Left ventricle myocardium inferior (tissue), 1 donor: ENCODE measurements around the gene GATAD2B. TPM values are rescaled to one million over a fixed set of nuclear protein-coding genes. Genes with fewer than 3 reads are reported as not detected.

Experiments used
- microRNA-seq: library from miRNA; unstranded; fragments of <30 nt; microRNA quantifications from one replicate; pipeline ENCODE4 v1.2.0, GENCODE V29; 2020
- total RNA-seq: library from RNA; stranded (reverse); fragmentation: NEBNext Ultra II Directional; extraction: Animal tissue kit (Norgen Biotek cat#: 25700); gene quantifications from one replicate; pipeline ENCODE4 v1.2.1, GENCODE V29; 2021
- donor health status: DM: no; HTN: yes; CAD: no; lungs with severe emphysema.

Gene GATAD2B
- total RNA-seq, 1 donor from 2014 or later, result 35.4 TPM

Small RNA genes lying within 50 kb of the gene (microRNA-seq; reads per million reads assigned to microRNA genes)
- gene MIR6737, result not detected

Other genes starting within 250 kb of the GATAD2B start
- 10.4 TPM for gene NPR1, start 244.3 kb downstream of the GATAD2B start, total RNA-seq
- 34.3 TPM for gene INTS3, start 194.9 kb downstream of the GATAD2B start, total RNA-seq
- gene SLC27A3, start 147.6 kb downstream of the GATAD2B start, total RNA-seq, result 10.5 TPM
- gene DENND4B, start 23.7 kb upstream of the GATAD2B start, total RNA-seq, result 44.6 TPM
- gene CRTC2, start 35.6 kb upstream of the GATAD2B start, total RNA-seq, result 19.7 TPM
- 39.8 TPM for gene SLC39A1, start 40.6 kb upstream of the GATAD2B start, total RNA-seq
- gene CREB3L4, start 44.9 kb upstream of the GATAD2B start, total RNA-seq, result 4.8 TPM
- gene JTB, start 54.7 kb upstream of the GATAD2B start, total RNA-seq, result 75.8 TPM
- gene RAB13, start 63.4 kb upstream of the GATAD2B start, total RNA-seq, result 59.3 TPM
- gene RPS27, start 67.8 kb upstream of the GATAD2B start, total RNA-seq, result 1,061 TPM
- gene NUP210L, start 232.1 kb upstream of the GATAD2B start, total RNA-seq, result 0.30 TPM